ENCODE results near the gene MED17. TPM values are rescaled to one million over a fixed set of nuclear protein-coding genes. Genes with fewer than 3 reads are reported as not detected.
"Not testable (repeated sequence)": the region's sequence is repeated elsewhere in the genome, so short reads cannot be mapped to it uniquely, and the experiment has no call there.

MED17 gene
- total RNA-seq (2014; rRNA removed; shearing (Covaris generic)): 12.9 and 18.6 TPM in 2 replicates

GRCh38 chr11:93784145-93784934, at the start of gene MED17:
TSS of gene MED17 (plus strand) at chr11:93784282. CDS start at chr11:93784514, 232 bp downstream.
- peak; percentile 83 for DNase-seq (ENCODE audit: low spot score)

- no peak for DNase-seq (ENCODE audit: low spot score)
Observed at GRCh38 chr11:93734427-93735222, 49.5 kb upstream of the MED17 start.

GRCh38 chr11:93735627-93736026, 48.5 kb upstream of the MED17 start:
- no peak for DNase-seq (ENCODE audit: low spot score)

- no peak for DNase-seq (ENCODE audit: low spot score)
Observed at GRCh38 chr11:93736129-93736528, 48.0 kb upstream of the MED17 start.

- DNase-seq (ENCODE audit: low spot score): no peak
Observed at GRCh38 chr11:93737904-93738612, 46.0 kb upstream of the MED17 start.

GRCh38 chr11:93738647-93739081, 45.4 kb upstream of the MED17 start:
- DNase-seq (ENCODE audit: low spot score): no peak

GRCh38 chr11:93740031-93740729, 43.9 kb upstream of the MED17 start:
- DNase-seq (ENCODE audit: low spot score): no peak

- DNase-seq (ENCODE audit: low spot score): peak; percentile 27
Observed at GRCh38 chr11:93740730-93741093, 43.4 kb upstream of the MED17 start.

- peak; percentile 90 for DNase-seq (ENCODE audit: low spot score)
Observed at GRCh38 chr11:93741094-93741881, 42.8 kb upstream of the MED17 start, which contains the start of the genes C11orf54 and TAF1D. TSS of gene C11orf54 (plus strand) at chr11:93741672. CDS start at chr11:93747394, 5,722 bp downstream. TSS of gene TAF1D (minus strand) at chr11:93741495. CDS start at chr11:93739304, 2,191 bp downstream.

GRCh38 chr11:93741882-93742226, 42.2 kb upstream of the MED17 start:
- DNase-seq (ENCODE audit: low spot score): no peak

GRCh38 chr11:93743291-93743690, 40.8 kb upstream of the MED17 start:
- no peak for DNase-seq (ENCODE audit: low spot score)

GRCh38 chr11:93744669-93745004, 39.4 kb upstream of the MED17 start:
- DNase-seq (ENCODE audit: low spot score): no peak

- not testable (repeated sequence) for DNase-seq (ENCODE audit: low spot score)
Observed at GRCh38 chr11:93745005-93745755, 38.9 kb upstream of the MED17 start.

GRCh38 chr11:93746101-93746500, 38.0 kb upstream of the MED17 start:
- no peak for DNase-seq (ENCODE audit: low spot score)

- no peak for DNase-seq (ENCODE audit: low spot score)
Observed at GRCh38 chr11:93747122-93747521, 37.0 kb upstream of the MED17 start.

- DNase-seq (ENCODE audit: low spot score): no peak
Observed at GRCh38 chr11:93751001-93751400, 33.1 kb upstream of the MED17 start.

- no peak for DNase-seq (ENCODE audit: low spot score)
Observed at GRCh38 chr11:93753241-93753640, 30.8 kb upstream of the MED17 start.

- DNase-seq (ENCODE audit: low spot score): no peak
Observed at GRCh38 chr11:93756748-93757147, 27.3 kb upstream of the MED17 start.

- DNase-seq (ENCODE audit: low spot score): no peak
Observed at GRCh38 chr11:93757301-93757700, 26.8 kb upstream of the MED17 start.
